HepG2 (cell line): ENCODE results near the gene RYK. TPM values are rescaled to one million over a fixed set of nuclear protein-coding genes. Genes with fewer than 3 reads are reported as not detected.

Experiments
- ATAC-seq: fragments of 200-7000 bp; cut with Tn5 transposase; 3 replicates; pipeline ENCODE4 v1.9.1; 2020; ENCODE audit warnings: mild to moderate bottlenecking, moderate library complexity
- BruUV-seq: library from RNA; stranded (reverse); fragments of 400-500 nt; replicated peaks from 2 replicates; lab custom pipeline; 2021; lab: Mats Ljungman, UMichigan
- CTCF ChIA-PET: fragments of 300-600 bp; formaldehyde crosslinking; extraction: SDS; loops from one replicate; lab custom pipeline; 2021; ENCODE audit warnings: low total read pairs, inconsistent platforms, low intra/inter-chr PET ratio; lab: Yijun Ruan, JAX
- POLR2A ChIA-PET: fragments of 350-600 bp; sonication (Branson Sonifier 250); formaldehyde crosslinking; loops from one replicate; lab custom pipeline; 2020; ENCODE audit warnings: antibody characterized with exemption, inconsistent platforms; lab: Yijun Ruan, JAX
- DNase-seq: peaks from one replicate; pipeline ENCODE4 v3.0.0-alpha.2; 2015; ENCODE audit warnings: low spot score
- FAIRE-seq: peaks from 3 replicates; lab custom pipeline; 2011; peaks lifted over from hg19 to GRCh38; lab: Jason Lieb, UNC
- H2AFZ ChIP-seq: one replicate; pipeline ENCODE4 v1.6.1; 2011; ENCODE audit warnings: low read length, inconsistent platforms
- H3K27ac ChIP-seq: fragments of 300-600 bp; 3 replicates; pipeline ENCODE4 v1.8.0; 2011; ENCODE audit warnings: mixed run types, mild to moderate bottlenecking, mixed read lengths, low read length, inconsistent platforms; ENCODE audit not compliant: insufficient read depth; ENCODE audit errors: extremely low read length
- H3K27me3 ChIP-seq, 2 experiments: fragments of 200-600 bp in 1 of 2; 2 replicates in 1 of 2; 3 replicates in 1 of 2; pipeline versions ENCODE4 v1.6.0 to v1.8.0; 2011; ENCODE audit warnings: low read length in 2 of 2, mild to moderate bottlenecking in 2 of 2, moderate library complexity in 2 of 2, inconsistent platforms in 1 of 2; ENCODE audit not compliant: insufficient read depth in 2 of 2, control insufficient read depth in 1 of 2
- H3K36me3 ChIP-seq, 2 experiments: fragments of 200-600 bp in 1 of 2; replicated peaks in 1 of 2; 2 replicates in 1 of 2; 3 replicates in 1 of 2; pipeline versions ENCODE4 v1.5.1 to v1.8.0; 2011; ENCODE audit warnings: low read length in 2 of 2, inconsistent platforms in 1 of 2; ENCODE audit not compliant: insufficient read depth in 2 of 2, control insufficient read depth in 1 of 2
- H3K4me1 ChIP-seq: 2 replicates; pipeline ENCODE4 v1.5.1; 2012; ENCODE audit warnings: low read length, inconsistent platforms; ENCODE audit not compliant: insufficient read depth
- H3K4me2 ChIP-seq: 2 replicates; pipeline ENCODE4 v1.6.0; 2011; ENCODE audit warnings: low read depth, low read length, inconsistent platforms
- H3K4me3 ChIP-seq, 3 experiments: fragments of 200-600 bp in 1 of 3; sonication (generic), shearing (Covaris generic) in 1 of 3; replicated peaks in 1 of 3; 2 replicates each; pipeline ENCODE4 v1.5.1; 2011 to 2016; ENCODE audit warnings: low read length in 3 of 3, inconsistent platforms in 2 of 3, low read depth in 2 of 3, mild to moderate bottlenecking in 2 of 3, control low read depth in 1 of 3, mixed read lengths in 1 of 3; ENCODE audit not compliant: insufficient read depth in 1 of 3
- H3K79me2 ChIP-seq: one replicate; pipeline ENCODE4 v1.6.1; 2011; ENCODE audit warnings: low read length, inconsistent platforms; ENCODE audit not compliant: insufficient read depth
- H3K9ac ChIP-seq: 2 replicates; pipeline ENCODE4 v1.6.0; 2011; ENCODE audit warnings: mild to moderate bottlenecking, low read depth, low read length, inconsistent platforms; ENCODE audit not compliant: insufficient read depth
- H3K9me3 ChIP-seq: 2 replicates; pipeline ENCODE4 v1.5.1; 2012; ENCODE audit warnings: mild to moderate bottlenecking, low read length
- H4K20me1 ChIP-seq: 2 replicates; pipeline ENCODE4 v1.6.0; 2011; ENCODE audit warnings: inconsistent platforms, mild to moderate bottlenecking, low read length, moderate library complexity; ENCODE audit not compliant: insufficient read depth
- BCL3 ChIP-seq: sonication (generic); formaldehyde crosslinking; IDR thresholded peaks from 2 replicates; pipeline ENCODE4 v1.5.1; 2020; ENCODE audit warnings: mild to moderate bottlenecking, missing genetic modification reagents, moderate library complexity
- E2F1 ChIP-seq: sonication (generic); formaldehyde crosslinking; IDR thresholded peaks from 2 replicates; pipeline ENCODE4 v1.5.0; 2020; ENCODE audit warnings: missing genetic modification reagents
- KAT2B ChIP-seq: fragments of 150-350 bp; IDR thresholded peaks from 2 replicates; pipeline ENCODE4 v1.6.1; 2014; ENCODE audit warnings: low read depth, low read length, borderline replicate concordance
- KLF12 ChIP-seq: sonication (generic); formaldehyde crosslinking; IDR thresholded peaks from 2 replicates; pipeline ENCODE4 v1.4.0; 2020; ENCODE audit warnings: missing genetic modification reagents, borderline replicate concordance
- MTERF4 ChIP-seq: sonication (generic); formaldehyde crosslinking; IDR thresholded peaks from 2 replicates; pipeline ENCODE4 v1.8.0; 2023; ENCODE audit warnings: mild to moderate bottlenecking, missing genetic modification reagents
- SIX1 ChIP-seq: sonication (generic); formaldehyde crosslinking; IDR thresholded peaks from 2 replicates; pipeline ENCODE4 v1.4.0; 2020; ENCODE audit warnings: missing genetic modification reagents, borderline replicate concordance
- SRY ChIP-seq: sonication (generic); formaldehyde crosslinking; IDR thresholded peaks from 2 replicates; pipeline ENCODE4 v1.8.0; 2022; ENCODE audit warnings: mild to moderate bottlenecking, missing genetic modification reagents
- THRA ChIP-seq: sonication (generic); formaldehyde crosslinking; IDR thresholded peaks from 2 replicates; pipeline ENCODE4 v1.4.0; 2020; ENCODE audit warnings: missing genetic modification reagents, borderline replicate concordance
- ZBTB14 ChIP-seq: sonication (generic); formaldehyde crosslinking; IDR thresholded peaks from 2 replicates; pipeline ENCODE4 v1.4.0; 2020; ENCODE audit warnings: missing genetic modification reagents
- ZBTB3 ChIP-seq: sonication (generic); formaldehyde crosslinking; IDR thresholded peaks from 2 replicates; pipeline ENCODE4 v1.4.0; 2020; ENCODE audit warnings: low read depth, mild to moderate bottlenecking, moderate library complexity, missing genetic modification reagents, borderline replicate concordance
- ZNF230 ChIP-seq: sonication (generic); formaldehyde crosslinking; IDR thresholded peaks from 2 replicates; pipeline ENCODE4 v1.4.0; 2020; ENCODE audit warnings: mild to moderate bottlenecking, missing genetic modification reagents
- ZNF446 ChIP-seq: sonication (generic); formaldehyde crosslinking; IDR thresholded peaks from 2 replicates; pipeline ENCODE4 v1.5.0; 2020; ENCODE audit warnings: mild to moderate bottlenecking, missing genetic modification reagents
- ZNF569 ChIP-seq: sonication (generic); formaldehyde crosslinking; IDR thresholded peaks from 2 replicates; pipeline ENCODE4 v1.5.0; 2020; ENCODE audit warnings: mild to moderate bottlenecking, missing genetic modification reagents, moderate library complexity, borderline replicate concordance
- ZNF605 ChIP-seq: sonication (generic); formaldehyde crosslinking; IDR thresholded peaks from 2 replicates; pipeline ENCODE4 v1.8.0; 2022; ENCODE audit warnings: mild to moderate bottlenecking, missing genetic modification reagents
- WGBS: methylation state at CpG from one replicate; pipeline ENCODE4 v1.1.6; 2017; ENCODE audit warnings: low lambda C conversion rate; 5-methylcytosine and 5-hydroxymethylcytosine counted together
- in situ Hi-C: cut with HindIII; loops from 2 replicates; pipeline ENCODE4 v1.10.0; 2017; ENCODE audit warnings: low pct_unique_long_range_greater_than_20kb; ENCODE audit not compliant: extremely low pct_ligation_motif_present
- intact Hi-C: fragments of 100-400 bp; cut with micrococcal nuclease; formaldehyde crosslinking; loops from one replicate; pipeline ENCODE4 v1.10.0; 2022; ENCODE audit not compliant: unreplicated experiment
- polyA plus RNA-seq, 8 experiments: library from polyadenylated mRNA; depleted of rRNA in 3 of 8; stranded (reverse) in 7 of 8; unstranded in 1 of 8; fragments of >200 nt; fragmentation: Illumina TruSeq in 4 of 8; extraction: Trizol in 4 of 8; gene quantifications; 2 replicates each; pipeline versions ENCODE4 v1.2.1 to v1.2.3, GENCODE V29; 2011 to 2016; ENCODE audit warnings: low read depth in 4 of 8, missing spikeins in 1 of 8, mixed read lengths in 1 of 8; ENCODE audit not compliant: insufficient read depth in 1 of 8
- total RNA-seq, 5 experiments: library from RNA; depleted of rRNA; stranded (reverse); fragments of >200 nt; fragmentation: Illumina TruSeq; extraction: Trizol; gene quantifications; 2 replicates each; pipeline ENCODE4 v1.2.3, GENCODE V29; 2016; ENCODE audit warnings: low read depth in 1 of 5

Gene RYK
- total and polyA plus RNA-seq, 2 of the 13 experiments (the other 11 are each of a cell fraction or from before 2014, with no cell fraction given) = 35.0 to 66.2 TPM

GRCh38 chr3:134222835-134223234 is 27.8 kb downstream of the RYK start (continued):
- TF ChIP-seq MTERF4 (CRISPR knock-in tag) = no peak
- TF ChIP-seq E2F1 (CRISPR knock-in tag) = no peak
- no peak for TF ChIP-seq ZNF569
- TF ChIP-seq ZBTB14 (CRISPR knock-in tag) = no peak
- TF ChIP-seq BCL3 (CRISPR knock-in tag) = no peak
- no peak for TF ChIP-seq ZNF230 (CRISPR knock-in tag)
- TF ChIP-seq ZNF605 (CRISPR knock-in tag) = no peak
- TF ChIP-seq, all 625 proteins: peak for 0

- Histone ChIP-seq H3K9me3 (no peaks in the 10 kb centered on the region), H3K9ac (no peak overlapping the region), H3K27ac (no peak overlapping the region), H3K27me3 (no peaks in the 10 kb centered on the region), H3K36me3 (peaks cover 2 to 13% of the 10 kb centered on the region in 2 experiments), H4K20me1 (peaks cover 11% of the 10 kb centered on the region), H3K4me2 (no peak overlapping the region), H3K79me2 (peaks cover 9% of the 10 kb centered on the region), H3K4me3 (no peak overlapping the region), H2AFZ (no peak overlapping the region), H3K4me1 (no peaks in the 10 kb centered on the region)
- CTCF ChIA-PET = no interaction called here
- no TSS peak for BruUV-seq
- in situ Hi-C loops = loop anchor here (10.0 kb wide), 1 partner anchor 258 kb away; no protein-coding TSS in a partner anchor
- intact Hi-C loops = no loop called here
- FAIRE-seq = no peak
- DNase-seq = no peak
- WGBS = 100% methylated on average over 4 of the region's 4 CpGs
- POLR2A ChIA-PET = no interaction called here
- no peak for ATAC-seq
- TF ChIP-seq ZBTB14 (CRISPR knock-in tag) = no peak
- no peak for TF ChIP-seq ZNF446 (CRISPR knock-in tag)
- no peak for TF ChIP-seq ZBTB3 (CRISPR knock-in tag)
- TF ChIP-seq KLF12 (CRISPR knock-in tag) = no peak
- TF ChIP-seq SRY (CRISPR knock-in tag) = no peak
- TF ChIP-seq THRA = no peak
- no peak for TF ChIP-seq KAT2B
- no peak for TF ChIP-seq SIX1 (CRISPR knock-in tag)
Measured at GRCh38 chr3:134216851-134217250, 33.8 kb downstream of the RYK start.
